Esophagus mucosa (tissue), 1 donor: Measurements from ENCODE around the gene RANBP10. TPM values are rescaled to one million over a fixed set of nuclear protein-coding genes. Genes with fewer than 3 reads are reported as not detected.

Source experiments
- ATAC-seq: fragments of 200-7000 bp; cut with Tn5 transposase; one replicate; pipeline ENCODE4 v1.9.1; 2020
- total RNA-seq: library from RNA; stranded (reverse); gene quantifications from one replicate; pipeline ENCODE4 v1.2.4, GENCODE V29; 2023
- donor health status: DM: yes; HTN: yes; CAD: no.

The RANBP10 gene
- total RNA-seq, 1 donor from 2014 or later = 20.1 TPM

DNA sequence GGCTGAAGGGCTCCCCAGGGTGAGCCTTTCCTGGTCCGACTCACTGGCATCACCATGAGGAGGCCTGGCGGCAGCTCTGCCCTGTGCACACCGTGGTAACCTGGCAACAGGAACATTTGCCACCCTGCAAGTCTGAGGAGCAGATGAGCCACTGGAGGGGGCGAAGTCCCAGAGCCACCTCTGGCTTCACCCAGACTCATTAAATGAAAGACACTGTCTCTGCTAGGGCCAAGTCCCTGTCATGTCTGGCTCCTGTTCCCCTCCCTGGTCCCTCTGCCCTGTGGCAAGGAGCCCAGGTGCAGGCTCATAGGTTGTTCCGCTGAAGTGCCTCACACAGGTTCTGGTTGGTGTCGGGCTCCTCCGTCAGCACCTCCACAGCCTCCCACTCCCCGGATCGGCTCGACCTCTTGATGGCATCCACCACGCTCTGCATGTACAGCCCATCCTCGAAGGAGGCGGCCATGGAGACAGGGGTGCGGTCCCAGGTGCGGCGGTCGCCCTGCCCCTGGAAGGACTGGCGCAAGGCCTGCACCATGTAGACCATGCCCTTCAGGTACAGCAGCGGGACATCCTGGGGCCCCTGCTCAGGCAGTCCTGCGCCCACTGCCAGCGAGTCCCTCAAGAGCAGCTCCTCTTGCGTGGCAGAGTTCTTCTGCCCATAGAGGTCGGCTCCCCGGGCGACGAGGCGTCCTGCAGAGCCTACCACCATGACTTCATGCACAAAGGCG is 131.3 kb downstream of the RANBP10 start:
- peak; percentile 25 for ATAC-seq

DNA sequence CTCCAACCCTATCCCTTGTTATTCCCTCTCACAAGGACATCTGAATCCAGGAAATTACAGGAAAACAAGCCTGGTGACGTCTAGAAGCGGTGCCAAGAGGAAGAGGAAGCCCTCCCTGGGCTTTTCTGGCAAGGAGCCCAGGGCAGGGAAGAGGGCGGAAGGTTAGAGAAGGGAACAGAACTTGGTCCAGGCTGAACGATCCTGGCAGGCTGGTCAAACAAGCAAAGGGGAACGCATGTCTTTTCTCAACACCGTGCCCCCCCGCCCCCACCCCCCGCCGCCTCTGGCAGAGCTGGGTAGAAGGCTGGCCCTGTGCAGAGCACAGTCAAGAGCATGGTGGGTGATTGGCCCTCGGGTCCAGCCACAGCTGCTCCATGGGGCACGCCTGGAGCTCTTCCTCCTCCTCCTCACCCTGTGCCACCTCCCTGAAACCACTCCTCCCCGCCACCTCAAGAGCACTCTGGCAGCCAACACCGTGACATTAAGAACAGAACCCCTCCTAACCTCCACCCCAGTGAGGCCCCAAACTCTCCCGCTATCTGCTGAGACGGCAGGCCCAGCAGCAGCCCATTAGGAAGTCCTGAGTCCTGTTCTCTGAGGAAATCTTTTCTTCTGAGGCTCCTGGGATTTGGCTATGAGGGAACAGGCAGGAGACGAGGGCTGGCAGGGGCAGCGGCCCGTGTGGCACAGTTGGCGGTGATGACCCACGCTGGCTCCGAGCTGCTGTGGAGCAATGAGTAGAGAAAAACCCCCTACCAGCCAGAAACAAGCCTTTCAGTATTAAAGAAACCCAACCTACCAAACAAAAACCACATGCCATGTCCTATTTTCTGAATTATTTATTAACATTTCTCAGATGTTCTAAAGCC is 132.4 kb downstream of the RANBP10 start:
- peak; percentile 43 for ATAC-seq

Other genes with a start within 250 kb of the RANBP10 start
- gene CTCF, start 244.0 kb downstream of the RANBP10 start, total RNA-seq = 28.3 TPM
- 2.4 TPM for gene CARMIL2, start 161.4 kb downstream of the RANBP10 start, total RNA-seq
- gene ACD, start 146.3 kb downstream of the RANBP10 start, total RNA-seq = 7.8 TPM
- gene PARD6A, start 145.6 kb downstream of the RANBP10 start, total RNA-seq = 1.8 TPM
- gene ENKD1, start 139.8 kb downstream of the RANBP10 start, total RNA-seq = 3.8 TPM
- 0.84 TPM for gene C16orf86, start 139.7 kb downstream of the RANBP10 start, total RNA-seq
- gene GFOD2, start 87.2 kb downstream of the RANBP10 start, total RNA-seq = 25.4 TPM
- 0.40 TPM for gene TSNAXIP1, start 329 bp upstream of the RANBP10 start, total RNA-seq
- gene THAP11, start 35.8 kb upstream of the RANBP10 start, total RNA-seq = 16.8 TPM
- 65.2 TPM for gene NUTF2, start 40.4 kb upstream of the RANBP10 start, total RNA-seq
- 16.5 TPM for gene CENPT, start 41.1 kb upstream of the RANBP10 start, total RNA-seq
- 32.7 TPM for gene EDC4, start 66.5 kb upstream of the RANBP10 start, total RNA-seq
- not detected for gene NRN1L, start 78.3 kb upstream of the RANBP10 start, total RNA-seq
- gene PSKH1, start 86.7 kb upstream of the RANBP10 start, total RNA-seq = 15.5 TPM
- 0.64 TPM for gene CTRL, start 125.3 kb upstream of the RANBP10 start, total RNA-seq
- 25.9 TPM for gene PSMB10, start 130.3 kb upstream of the RANBP10 start, total RNA-seq
- gene LCAT, start 137.6 kb upstream of the RANBP10 start, total RNA-seq = 4.1 TPM
- gene SLC12A4, start 162.1 kb upstream of the RANBP10 start, total RNA-seq = 17.5 TPM
- gene DPEP3, start 173.9 kb upstream of the RANBP10 start, total RNA-seq = 0.08 TPM
- 0.68 TPM for gene DPEP2, start 192.9 kb upstream of the RANBP10 start, total RNA-seq
- gene DPEP2NB, start 209.4 kb upstream of the RANBP10 start, total RNA-seq = not detected
- gene DDX28, start 216.7 kb upstream of the RANBP10 start, total RNA-seq = 12.1 TPM
- gene DUS2, start 216.7 kb upstream of the RANBP10 start, total RNA-seq = 17.4 TPM